Fibroblast of skin of abdomen (primary cell): ENCODE measurements around the gene CPSF4.

ENCODE experiments used
- DNase-seq: peaks from one replicate; pipeline ENCODE4 v3.0.0-alpha.2; 2013

The CPSF4 gene

GRCh38 chr7:99449326-99449725 is 10.6 kb downstream of the CPSF4 start:
- no peak for DNase-seq

- no peak for DNase-seq
These were observed 13.2 kb downstream of the CPSF4 start for GRCh38 chr7:99451936-99452335.

- DNase-seq = no peak
These were observed 13.8 kb downstream of the CPSF4 start for GRCh38 chr7:99452541-99452940.

GRCh38 chr7:99453105-99453504 is 14.4 kb downstream of the CPSF4 start:
- no peak for DNase-seq

- no peak for DNase-seq
These were observed 17.1 kb downstream of the CPSF4 start for GRCh38 chr7:99455874-99456273.

GRCh38 chr7:99456288-99456687 is 17.5 kb downstream of the CPSF4 start:
- DNase-seq = no peak

- no peak for DNase-seq
These were observed 18.4 kb downstream of the CPSF4 start for GRCh38 chr7:99457050-99457649.

- DNase-seq = no peak
These were observed 19.1 kb downstream of the CPSF4 start for GRCh38 chr7:99457650-99458493.

- peak; percentile 11 for DNase-seq
These were observed 20.3 kb downstream of the CPSF4 start for GRCh38 chr7:99459087-99459486.

GRCh38 chr7:99460651-99461050 is 21.9 kb downstream of the CPSF4 start:
- DNase-seq = no peak

- no peak for DNase-seq
These were observed 22.5 kb downstream of the CPSF4 start for GRCh38 chr7:99461221-99461620.

GRCh38 chr7:99465421-99465768 is 26.7 kb downstream of the CPSF4 start:
- DNase-seq = no peak

- no peak for DNase-seq
These were observed 29.7 kb downstream of the CPSF4 start for GRCh38 chr7:99468336-99468918.

GRCh38 chr7:99469381-99470065 is 30.8 kb downstream of the CPSF4 start:
- no peak for DNase-seq

- DNase-seq = peak; percentile 96
These were observed 34.0 kb downstream of the CPSF4 start, which contains the start of gene ZNF789 for GRCh38 chr7:99472561-99473314. TSS of gene ZNF789 (plus strand) at chr7:99472890. CDS start at chr7:99476457, 3,567 bp downstream.

- DNase-seq = peak; percentile 65
These were observed 34.5 kb downstream of the CPSF4 start for GRCh38 chr7:99473315-99473596.

GRCh38 chr7:99476107-99476506 is 37.4 kb downstream of the CPSF4 start:
- DNase-seq = no peak

GRCh38 chr7:99478464-99479440 is 40.0 kb downstream of the CPSF4 start:
- DNase-seq = no peak

GRCh38 chr7:99485094-99485493 is 46.4 kb downstream of the CPSF4 start:
- DNase-seq = no peak

GRCh38 chr7:99489235-99489634 is 50.5 kb downstream of the CPSF4 start:
- no peak for DNase-seq

GRCh38 chr7:99490878-99491277 is 52.1 kb downstream of the CPSF4 start:
- DNase-seq = no peak
